GM19023 (cell line): ENCODE measurements around the gene ARRDC1.

Source experiments
- ATAC-seq: cut with Tn5 transposase; IDR thresholded peaks from one replicate; pipeline ENCODE4 v1.9.1; 2021; ENCODE audit warnings: mild to moderate bottlenecking, moderate library complexity; ENCODE audit not compliant: unreplicated experiment

ARRDC1 gene

GRCh38 chr9:137632230-137633161, 27.0 kb downstream of the ARRDC1 start:
- ATAC-seq = no peak

- no peak for ATAC-seq
Measured at GRCh38 chr9:137634016-137634415, 28.5 kb downstream of the ARRDC1 start.

GRCh38 chr9:137638680-137639079, 33.2 kb downstream of the ARRDC1 start:
- no peak for ATAC-seq

GRCh38 chr9:137639303-137640051, 34.0 kb downstream of the ARRDC1 start:
- ATAC-seq = no peak

GRCh38 chr9:137640862-137641261, 35.4 kb downstream of the ARRDC1 start:
- ATAC-seq = no peak

GRCh38 chr9:137642118-137642601, 36.7 kb downstream of the ARRDC1 start:
- ATAC-seq = no peak

GRCh38 chr9:137642892-137643291, 37.4 kb downstream of the ARRDC1 start:
- ATAC-seq = no peak

GRCh38 chr9:137643921-137644320, 38.4 kb downstream of the ARRDC1 start:
- ATAC-seq = no peak

GRCh38 chr9:137645211-137645610, 39.7 kb downstream of the ARRDC1 start:
- ATAC-seq = no peak

- ATAC-seq = no peak
Measured at GRCh38 chr9:137646341-137646740, 40.9 kb downstream of the ARRDC1 start.

GRCh38 chr9:137647096-137647714, 41.7 kb downstream of the ARRDC1 start:
- ATAC-seq = no peak

- no peak for ATAC-seq
Measured at GRCh38 chr9:137648396-137648795, 42.9 kb downstream of the ARRDC1 start.

- ATAC-seq = no peak
Measured at GRCh38 chr9:137649553-137649952, 44.1 kb downstream of the ARRDC1 start.

- no peak for ATAC-seq
Measured at GRCh38 chr9:137650259-137650658, 44.8 kb downstream of the ARRDC1 start.

GRCh38 chr9:137650779-137651178, 45.3 kb downstream of the ARRDC1 start:
- ATAC-seq = no peak

GRCh38 chr9:137656416-137656815, 50.9 kb downstream of the ARRDC1 start:
- no peak for ATAC-seq

GRCh38 chr9:137657606-137658005, 52.1 kb downstream of the ARRDC1 start:
- ATAC-seq = no peak

- ATAC-seq = no peak
Measured at GRCh38 chr9:137658781-137659180, 53.3 kb downstream of the ARRDC1 start.

- no peak for ATAC-seq
Measured at GRCh38 chr9:137660144-137660543, 54.7 kb downstream of the ARRDC1 start.

GRCh38 chr9:137663584-137663983, 58.1 kb downstream of the ARRDC1 start:
- no peak for ATAC-seq

GRCh38 chr9:137664676-137665075, 59.2 kb downstream of the ARRDC1 start:
- no peak for ATAC-seq
